ENCODE data around the gene CNST. TPM values are rescaled to one million over a fixed set of nuclear protein-coding genes. Genes with fewer than 3 reads are reported as not detected.

Gene CNST
- total and polyA plus RNA-seq, 9 of the 15 experiments (the other 6 are each of a cell fraction or from before 2014, with no cell fraction given) = 17.0 to 55.3 (median 30.8) TPM

- TF ChIP-seq PBX2 (CRISPR knock-in tag; IDR thresholded peaks at IDR 0.05; ENCODE audit: low read depth) (no peak), PBX2 (tag; conservative IDR thresholded peaks at IDR 0.05; ENCODE audit: low read depth) (peak; percentile 80), PTTG1 (tag; IDR thresholded peaks at IDR 0.05; ENCODE audit: low read depth) (no peak), MEIS2 (IDR thresholded peaks at IDR 0.05; ENCODE audit: partially characterized antibody) (peak; percentile 97), FOXA3 (CRISPR knock-in tag; conservative IDR thresholded peaks at IDR 0.05 in 1 of 2, IDR thresholded peaks at IDR 0.05 in 1 of 2) (peak in 1 of 2 experiments; percentile 33; a peak in 1 of 4 replicates), TAF15 (IDR thresholded peaks at IDR 0.05; ENCODE audit: low read depth, low read length) (no peak), PCBP1 (IDR thresholded peaks at IDR 0.05; ENCODE audit: low read depth, low read length, poor library complexity, severe bottlenecking) (no peak), TRIM24 (IDR thresholded peaks at IDR 0.05) (peak; percentile 53 to 56; a peak in 2 of 4 replicates), MXI1 (IDR thresholded peaks at IDR 0.05; ENCODE audit: low read depth, low read length) (no peak), NCOA1 (IDR thresholded peaks at IDR 0.05; ENCODE audit: low read depth) (peak; percentile 61; the same call in 1 of the 2 replicates), PML (IDR thresholded peaks at IDR 0.05; ENCODE audit: low read length) (peak; percentile 92), NR3C1 (CRISPR knock-in tag; IDR thresholded peaks at IDR 0.05) (no peak), ARHGAP35 (IDR thresholded peaks at IDR 0.05; ENCODE audit: partially characterized antibody) (no peak), MED1 (CRISPR knock-in tag; IDR thresholded peaks at IDR 0.05; ENCODE audit: borderline replicate concordance) (no peak), TEAD1 (CRISPR knock-in tag; IDR thresholded peaks at IDR 0.05) (0 out of 4 replicates have a peak, but pooled peaks of 1 of the 2 experiments have one; percentile 63), ZNF639 (CRISPR knock-in tag; conservative IDR thresholded peaks at IDR 0.05 in 1 of 2, IDR thresholded peaks at IDR 0.05 in 1 of 2) (peak in 1 of 2 experiments; percentile 67; a peak in 2 of 4 replicates), MAFK (IDR thresholded peaks at IDR 0.05; ENCODE audit: low read length) (peak; percentile 80), SPI1 (IDR thresholded peaks at IDR 0.05; ENCODE audit: borderline replicate concordance, low read depth, low read length) (no peak), ZNF143 (CRISPR knock-in tag; IDR thresholded peaks at IDR 0.05) (no peak)
- TF ChIP-seq, protein P1, sequence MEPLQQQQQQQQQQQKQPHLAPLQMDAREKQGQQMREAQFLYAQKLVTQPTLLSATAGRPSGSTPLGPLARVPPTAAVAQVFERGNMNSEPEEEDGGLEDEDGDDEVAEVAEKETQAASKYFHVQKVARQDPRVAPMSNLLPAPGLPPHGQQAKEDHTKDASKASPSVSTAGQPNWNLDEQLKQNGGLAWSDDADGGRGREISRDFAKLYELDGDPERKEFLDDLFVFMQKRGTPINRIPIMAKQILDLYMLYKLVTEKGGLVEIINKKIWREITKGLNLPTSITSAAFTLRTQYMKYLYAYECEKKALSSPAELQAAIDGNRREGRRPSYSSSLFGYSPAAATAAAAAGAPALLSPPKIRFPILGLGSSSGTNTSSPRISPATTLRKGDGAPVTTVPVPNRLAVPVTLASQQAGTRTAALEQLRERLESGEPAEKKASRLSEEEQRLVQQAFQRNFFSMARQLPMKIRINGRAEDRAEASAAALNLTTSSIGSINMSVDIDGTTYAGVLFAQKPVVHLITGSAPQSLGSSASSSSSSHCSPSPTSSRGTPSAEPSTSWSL (CRISPR knock-in tag; IDR thresholded peaks at IDR 0.05; ENCODE audit: borderline replicate concordance) = no peak
- TF ChIP-seq, protein P2, sequence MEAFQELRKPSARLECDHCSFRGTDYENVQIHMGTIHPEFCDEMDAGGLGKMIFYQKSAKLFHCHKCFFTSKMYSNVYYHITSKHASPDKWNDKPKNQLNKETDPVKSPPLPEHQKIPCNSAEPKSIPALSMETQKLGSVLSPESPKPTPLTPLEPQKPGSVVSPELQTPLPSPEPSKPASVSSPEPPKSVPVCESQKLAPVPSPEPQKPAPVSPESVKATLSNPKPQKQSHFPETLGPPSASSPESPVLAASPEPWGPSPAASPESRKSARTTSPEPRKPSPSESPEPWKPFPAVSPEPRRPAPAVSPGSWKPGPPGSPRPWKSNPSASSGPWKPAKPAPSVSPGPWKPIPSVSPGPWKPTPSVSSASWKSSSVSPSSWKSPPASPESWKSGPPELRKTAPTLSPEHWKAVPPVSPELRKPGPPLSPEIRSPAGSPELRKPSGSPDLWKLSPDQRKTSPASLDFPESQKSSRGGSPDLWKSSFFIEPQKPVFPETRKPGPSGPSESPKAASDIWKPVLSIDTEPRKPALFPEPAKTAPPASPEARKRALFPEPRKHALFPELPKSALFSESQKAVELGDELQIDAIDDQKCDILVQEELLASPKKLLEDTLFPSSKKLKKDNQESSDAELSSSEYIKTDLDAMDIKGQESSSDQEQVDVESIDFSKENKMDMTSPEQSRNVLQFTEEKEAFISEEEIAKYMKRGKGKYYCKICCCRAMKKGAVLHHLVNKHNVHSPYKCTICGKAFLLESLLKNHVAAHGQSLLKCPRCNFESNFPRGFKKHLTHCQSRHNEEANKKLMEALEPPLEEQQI (IDR thresholded peaks at IDR 0.05) = 0 out of 2 replicates have a peak, but pooled peaks have one; percentile 14
Observed at GRCh38 chr1:246577720-246578106, 11.5 kb downstream of the CNST start (continued).

All from K562 (cell line).